Mucosa of descending colon (tissue), 3 donors: ENCODE data around the gene PGLYRP4. TPM values are rescaled to one million over a fixed set of nuclear protein-coding genes. Genes with fewer than 3 reads are reported as not detected.

ENCODE experiments used
- ATAC-seq: fragments of 200-7000 bp; cut with Tn5 transposase; one replicate; pipeline ENCODE4 v1.9.1; 2020; ENCODE audit warnings: mild to moderate bottlenecking, moderate library complexity
- DNase-seq, 3 donors: peaks; one replicate each; pipeline ENCODE4 v3.0.0-alpha.2; 2020
- H3K36me3 ChIP-seq: fragments of 200-600 bp; one replicate; pipeline ENCODE4 v1.8.0; 2021; ENCODE audit warnings: low read depth, mild to moderate bottlenecking
- H3K4me1 ChIP-seq: fragments of 200-600 bp; one replicate; pipeline ENCODE4 v1.8.0; 2021; ENCODE audit warnings: low read depth, mild to moderate bottlenecking
- H3K4me3 ChIP-seq: fragments of 200-600 bp; one replicate; pipeline ENCODE4 v1.8.0; 2021; ENCODE audit warnings: mild to moderate bottlenecking
- H3K9me3 ChIP-seq: fragments of 200-600 bp; one replicate; pipeline ENCODE4 v1.8.0; 2021; ENCODE audit warnings: mild to moderate bottlenecking
- intact Hi-C, 2 donors: fragments of 100-400 bp; cut with DNase I in 1 of 2; cut with micrococcal nuclease in 1 of 2; formaldehyde crosslinking; loops; one replicate each; pipeline versions ENCODE4 v1.11.0 to v1.11.1; 2022; cut with DNase I, micrococcal nuclease
- total RNA-seq, 3 donors: library from RNA; stranded (reverse); fragmentation: NEBNext Ultra II Directional in 2 of 3; extraction: Animal tissue kit (Norgen Biotek cat#: 25700) in 2 of 3; gene quantifications; one replicate each; pipeline versions ENCODE4 v1.2.1 to v1.2.4, GENCODE V29; 2021 to 2023
- TF ChIP-seq, protein P1 (sequence below): fragments of 200-600 bp; IDR thresholded peaks from one replicate; pipeline ENCODE4 v1.8.0; 2022; ENCODE audit warnings: antibody characterized with exemption, mild to moderate bottlenecking
- donor health status: DM: no; HTN: no; CAD: no; lungs with moderate emphysema.
- donor health status: DM: no; HTN: no; CAD: no.
- donor health status: DM: no; HTN: yes; CAD: no.

PGLYRP4 gene
- total RNA-seq, 3 donors from 2014 or later: not detected

DNA sequence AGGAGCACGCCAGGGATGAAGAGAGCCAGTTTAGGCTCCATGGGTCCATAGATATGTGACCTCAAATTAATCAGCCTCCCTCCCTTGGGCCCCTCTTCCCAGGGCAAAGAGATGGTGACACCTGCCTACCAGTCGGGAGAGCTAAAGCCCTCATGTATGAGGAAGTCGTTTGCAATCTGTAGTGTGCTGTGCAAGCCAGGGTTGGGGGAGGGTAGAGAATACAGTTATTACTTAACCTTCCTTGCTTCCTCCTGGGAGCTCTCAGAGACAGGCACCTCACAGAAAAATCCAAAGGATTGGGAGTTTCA lies 4.0 kb downstream of the PGLYRP4 start:
- DNase-seq (no peak), ATAC-seq (peak; percentile 73)
- H3K4me1 ChIP-seq: no peaks in the 10 kb centered on the region
- intact Hi-C loops: no loop called here
- H3K36me3 ChIP-seq: no peaks in the 10 kb centered on the region
- TF ChIP-seq, protein P1, sequence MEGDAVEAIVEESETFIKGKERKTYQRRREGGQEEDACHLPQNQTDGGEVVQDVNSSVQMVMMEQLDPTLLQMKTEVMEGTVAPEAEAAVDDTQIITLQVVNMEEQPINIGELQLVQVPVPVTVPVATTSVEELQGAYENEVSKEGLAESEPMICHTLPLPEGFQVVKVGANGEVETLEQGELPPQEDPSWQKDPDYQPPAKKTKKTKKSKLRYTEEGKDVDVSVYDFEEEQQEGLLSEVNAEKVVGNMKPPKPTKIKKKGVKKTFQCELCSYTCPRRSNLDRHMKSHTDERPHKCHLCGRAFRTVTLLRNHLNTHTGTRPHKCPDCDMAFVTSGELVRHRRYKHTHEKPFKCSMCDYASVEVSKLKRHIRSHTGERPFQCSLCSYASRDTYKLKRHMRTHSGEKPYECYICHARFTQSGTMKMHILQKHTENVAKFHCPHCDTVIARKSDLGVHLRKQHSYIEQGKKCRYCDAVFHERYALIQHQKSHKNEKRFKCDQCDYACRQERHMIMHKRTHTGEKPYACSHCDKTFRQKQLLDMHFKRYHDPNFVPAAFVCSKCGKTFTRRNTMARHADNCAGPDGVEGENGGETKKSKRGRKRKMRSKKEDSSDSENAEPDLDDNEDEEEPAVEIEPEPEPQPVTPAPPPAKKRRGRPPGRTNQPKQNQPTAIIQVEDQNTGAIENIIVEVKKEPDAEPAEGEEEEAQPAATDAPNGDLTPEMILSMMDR: no peak
- H3K4me3 ChIP-seq: no peak overlapping the region
- no peaks in the 10 kb centered on the region for H3K9me3 ChIP-seq

DNA sequence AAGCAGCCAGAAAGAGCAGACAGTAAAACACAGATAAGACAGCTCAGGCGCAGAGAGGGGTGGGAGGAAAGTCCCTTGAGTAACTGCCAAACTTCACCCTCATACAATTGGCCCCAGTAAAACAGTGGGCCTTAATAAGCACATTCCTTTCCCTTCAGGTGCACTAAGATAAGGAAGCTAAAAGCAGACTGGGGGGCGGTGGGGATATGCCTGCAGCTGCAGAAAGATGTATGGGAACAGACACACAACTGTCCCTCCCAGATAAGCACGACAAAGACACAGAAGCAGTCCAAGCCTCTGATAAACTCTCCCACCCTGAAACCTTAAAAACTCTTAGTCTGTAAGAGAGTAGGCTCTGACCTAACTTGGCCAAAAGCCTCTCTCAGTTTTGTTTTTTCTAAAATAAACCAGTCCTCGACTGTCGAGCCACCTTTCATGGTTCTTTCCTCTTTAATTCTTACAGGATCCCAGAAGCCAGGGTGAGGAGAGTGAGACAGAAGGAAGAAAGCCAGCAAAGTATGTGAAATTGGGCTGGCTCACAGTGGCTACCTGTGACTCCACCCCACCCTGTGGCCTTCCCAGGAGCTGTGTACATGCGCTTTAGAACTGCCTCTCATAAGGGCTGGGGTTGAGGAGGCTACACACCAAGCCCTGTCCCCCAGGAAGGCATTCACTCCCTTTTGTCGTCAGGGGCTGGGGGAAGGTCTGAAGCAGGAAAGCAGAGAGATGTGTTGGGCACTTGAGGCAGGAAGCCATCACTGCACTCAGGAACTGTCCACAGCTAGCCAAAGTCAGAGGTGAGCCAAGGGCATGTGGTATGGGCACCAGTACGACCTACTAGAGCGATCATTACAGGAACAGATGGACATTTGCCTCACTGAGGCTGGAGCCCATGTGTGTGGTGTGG lies 4.6 kb downstream of the PGLYRP4 start:
- ATAC-seq: peak; percentile 23

DNA sequence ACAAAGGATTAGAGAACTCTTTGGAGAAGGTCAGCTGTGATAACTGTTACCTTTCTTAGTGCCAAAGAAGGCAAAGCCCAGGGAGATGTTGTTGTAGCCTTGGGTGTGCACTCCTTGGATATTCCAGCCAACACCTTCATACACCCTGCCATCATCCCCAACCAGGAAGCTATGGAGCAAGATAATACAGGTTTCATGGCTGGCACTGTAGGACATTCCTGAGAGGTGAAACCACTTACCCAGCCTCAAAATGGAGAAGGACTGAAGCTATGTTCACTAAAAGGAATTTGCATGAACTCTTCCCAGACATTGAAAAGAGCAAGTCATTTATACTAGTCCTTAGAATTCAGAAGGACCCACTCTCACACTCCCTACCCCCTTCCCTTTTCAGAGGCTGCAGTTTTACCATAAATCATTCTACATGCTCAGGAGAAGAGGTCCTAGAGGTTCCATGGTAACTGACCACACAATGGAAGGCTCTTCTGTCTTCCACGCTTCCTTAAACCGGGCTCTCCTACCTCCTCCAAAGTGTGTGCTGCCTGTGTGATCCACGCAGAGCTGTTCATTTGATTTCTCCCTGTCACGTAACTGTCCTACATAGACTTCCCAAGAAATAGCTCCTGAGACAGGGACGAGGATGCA lies 5.5 kb downstream of the PGLYRP4 start:
- no peaks in the 10 kb centered on the region for H3K4me1 ChIP-seq
- DNase-seq: no peak
- no peaks in the 10 kb centered on the region for H3K36me3 ChIP-seq
- ATAC-seq: peak; percentile 21
- H3K4me3 ChIP-seq: no peak overlapping the region
- intact Hi-C loops: no loop called here
- TF ChIP-seq, protein P1: no peak
- no peaks in the 10 kb centered on the region for H3K9me3 ChIP-seq

More for the DNA sequence above, 4.6 kb downstream of the PGLYRP4 start:
- no peak for DNase-seq
- H3K36me3 ChIP-seq: no peaks in the 10 kb centered on the region
- no peak overlapping the region for H3K4me3 ChIP-seq
- H3K4me1 ChIP-seq: no peaks in the 10 kb centered on the region
- TF ChIP-seq, protein P1: no peak
- no peaks in the 10 kb centered on the region for H3K9me3 ChIP-seq
- intact Hi-C loops: no loop called here

DNA sequence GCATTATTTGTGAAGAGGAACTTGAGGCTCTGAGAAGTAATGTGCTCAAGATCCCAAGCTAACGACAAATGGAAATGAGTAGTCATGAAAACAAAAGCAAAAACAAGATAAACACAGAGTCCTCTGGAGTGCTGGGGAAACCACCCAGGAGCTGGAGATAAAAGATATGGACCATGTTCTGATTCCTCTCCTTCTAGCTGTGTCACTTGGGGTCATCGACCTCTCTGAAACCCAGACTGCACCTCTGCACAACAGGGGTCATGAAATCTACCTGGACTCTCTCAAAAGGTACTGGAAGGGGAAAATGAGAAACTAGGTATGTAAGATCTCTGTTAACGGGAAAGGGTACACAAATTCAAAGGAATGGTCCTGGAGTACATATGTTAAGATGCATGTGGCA lies 6.5 kb downstream of the PGLYRP4 start:
- TF ChIP-seq, protein P1: no peak
- no peak for DNase-seq
- Histone ChIP-seq H3K9me3 (no peaks in the 10 kb centered on the region), H3K4me1 (no peaks in the 10 kb centered on the region), H3K36me3 (no peaks in the 10 kb centered on the region), H3K4me3 (no peak overlapping the region)
- no peak for ATAC-seq
- intact Hi-C loops: no loop called here

DNA sequence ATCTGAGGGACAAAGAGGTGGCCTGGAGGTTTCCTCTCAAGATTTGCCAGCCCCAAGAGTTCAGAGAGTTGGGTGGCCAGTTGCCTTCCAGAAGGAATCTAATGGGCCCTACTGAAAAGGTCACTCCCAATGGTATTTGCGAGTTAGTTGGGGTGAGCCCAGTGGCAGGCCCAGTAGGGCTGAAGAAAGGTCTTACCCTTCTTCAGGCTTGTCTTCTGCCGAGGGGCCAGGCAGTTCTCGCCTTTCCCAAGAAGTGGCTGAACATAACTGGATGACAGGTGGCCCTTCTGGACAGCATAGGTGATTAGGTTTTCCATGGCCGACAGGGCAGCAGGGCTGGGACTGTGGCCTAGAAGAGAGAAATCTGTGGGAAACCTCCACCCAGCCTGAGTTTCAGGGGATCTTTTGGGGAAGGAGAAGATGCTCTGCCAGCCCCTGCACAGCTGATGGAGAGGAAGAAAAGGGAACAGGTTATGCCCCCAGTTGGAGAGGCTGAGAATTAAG lies 7.2 kb downstream of the PGLYRP4 start:
- no peak for ATAC-seq
- no peak for DNase-seq
- H3K4me3 ChIP-seq: no peak overlapping the region
- no peaks in the 10 kb centered on the region for H3K36me3 ChIP-seq
- intact Hi-C loops: no loop called here
- H3K9me3 ChIP-seq: no peaks in the 10 kb centered on the region
- TF ChIP-seq, protein P1: no peak
- no peaks in the 10 kb centered on the region for H3K4me1 ChIP-seq
